NCI-H460 (cell line): ENCODE measurements around the gene SPOUT1. TPM values are rescaled to one million over a fixed set of nuclear protein-coding genes. Genes with fewer than 3 reads are reported as not detected.

Experiments
- DNase-seq: peaks from one replicate; pipeline ENCODE4 v3.0.0-alpha.2; 2016; ENCODE audit warnings: low read depth; ENCODE audit errors: extremely low read depth
- total RNA-seq: library from RNA; depleted of rRNA; stranded (reverse); fragments of >200 nt; shearing (Covaris generic); gene quantifications from 2 replicates; pipeline ENCODE4 v1.2.3, GENCODE V29; 2014

The SPOUT1 gene
- total RNA-seq, 1 experiment from 2014 or later = 21.1 TPM

DNA sequence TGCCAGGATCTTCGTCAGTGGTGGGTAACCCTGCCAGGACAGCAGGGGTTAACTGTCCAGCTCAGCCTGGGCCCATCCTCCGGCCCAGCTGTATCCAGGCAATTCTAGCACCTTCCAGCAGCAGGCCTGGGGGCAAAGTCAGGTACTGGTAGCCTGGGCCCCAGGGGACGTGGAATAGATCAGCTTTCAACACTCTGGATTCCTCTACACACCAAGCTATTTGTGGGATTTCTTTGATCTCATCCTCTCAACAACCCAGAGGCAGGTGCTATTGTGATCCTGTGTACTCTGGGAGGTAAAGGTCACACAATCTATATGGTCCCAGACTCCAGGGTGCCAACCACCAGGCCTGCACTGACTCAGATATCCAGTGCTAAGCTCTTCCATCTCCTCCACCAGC, 8.7 kb upstream of the SPOUT1 start:
- no peak for DNase-seq

DNA sequence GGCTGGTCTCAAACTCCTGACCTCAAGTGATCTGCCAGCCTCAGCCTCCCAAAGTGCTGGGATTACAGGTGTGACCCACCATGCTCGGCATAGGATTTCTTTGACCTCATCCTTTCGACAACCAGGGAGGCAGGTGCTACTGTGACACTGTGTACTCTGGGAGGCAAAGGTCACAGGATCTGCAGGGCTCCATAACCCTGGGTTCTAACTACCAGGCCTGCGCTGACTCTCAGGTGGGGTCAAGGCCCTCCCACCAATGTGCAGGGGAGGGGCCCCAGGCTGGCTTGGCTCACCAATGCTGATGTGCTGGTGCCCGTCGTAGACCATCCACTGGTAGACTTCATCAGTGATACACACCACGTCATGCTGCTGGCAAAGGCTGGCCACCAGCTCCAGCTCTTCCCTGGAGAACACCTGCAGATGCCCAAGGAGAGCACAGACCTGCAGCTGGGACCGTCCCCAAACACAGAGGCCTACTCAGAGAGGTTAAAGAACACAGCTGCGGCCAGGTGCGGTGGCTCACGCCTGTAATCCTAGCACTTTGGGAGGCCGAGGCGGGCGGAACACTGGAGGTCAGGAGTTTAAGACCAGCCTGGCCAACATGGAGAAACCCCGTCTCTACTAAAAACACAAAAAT, 7.0 kb upstream of the SPOUT1 start:
- DNase-seq = no peak

DNA sequence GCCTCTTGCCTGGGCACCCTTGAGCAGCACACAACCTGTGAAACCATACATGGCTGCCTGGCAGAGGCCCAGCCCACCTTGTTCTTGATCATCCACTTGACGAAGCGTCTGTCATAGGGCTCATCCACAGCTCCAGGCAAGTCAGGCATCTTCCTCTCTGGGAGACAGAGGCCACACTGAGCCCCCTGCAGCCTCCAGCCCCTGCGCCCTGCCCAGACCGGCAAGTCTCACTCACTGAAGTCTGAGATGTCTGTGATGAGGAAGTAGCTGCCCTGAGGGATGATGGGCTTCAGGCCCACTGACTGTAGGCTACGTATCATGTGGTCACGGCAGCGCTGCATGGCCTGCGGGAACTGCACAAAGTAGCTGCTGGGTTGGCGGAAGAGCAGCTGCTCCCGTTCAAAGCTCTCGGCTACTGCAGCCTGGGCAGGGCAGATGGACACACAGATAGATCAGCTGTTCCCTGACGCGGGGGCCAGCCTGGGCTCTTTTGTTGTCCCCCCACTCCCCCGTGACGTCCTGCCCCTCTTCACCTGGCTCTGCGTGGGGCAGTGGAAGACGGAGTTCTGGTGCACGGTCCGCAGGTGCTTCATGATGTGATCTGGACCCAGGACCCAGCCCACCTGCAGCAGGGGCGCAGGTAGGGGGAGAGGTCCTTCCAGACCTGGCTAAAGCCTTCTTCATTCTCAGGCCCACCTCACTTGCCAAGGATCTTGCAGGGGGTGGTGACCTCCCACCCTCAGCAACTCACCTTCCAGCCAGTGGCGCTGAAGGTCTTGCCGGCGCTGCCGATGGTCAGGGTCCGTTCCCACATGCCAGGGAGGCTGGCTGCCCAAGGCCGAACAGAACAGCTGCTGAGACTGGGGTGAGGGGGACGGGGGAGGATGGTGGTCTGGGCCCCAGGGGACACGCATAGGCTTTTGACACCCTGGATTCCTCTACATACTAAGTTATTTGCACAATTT, 5.9 kb upstream of the SPOUT1 start:
- no peak for DNase-seq

DNA sequence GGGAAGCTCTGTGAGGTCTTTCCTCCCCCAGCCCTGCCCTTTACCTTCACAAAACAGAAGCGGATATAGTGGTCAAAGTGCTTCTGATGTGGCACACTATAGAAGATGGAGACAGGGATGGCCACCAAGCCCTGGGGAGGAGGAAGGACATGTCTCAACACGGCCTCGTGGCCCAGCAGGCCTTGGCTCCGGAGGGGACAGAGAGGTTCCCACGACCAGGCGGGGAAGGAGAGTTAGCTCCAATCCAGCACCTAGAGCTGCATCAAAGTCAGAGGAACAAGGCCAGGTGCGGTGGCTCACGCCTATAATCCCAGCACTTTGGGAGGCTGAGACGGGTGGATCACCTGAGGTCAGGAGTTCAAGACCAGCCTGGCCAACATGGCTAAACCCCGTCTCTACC, 4.1 kb upstream of the SPOUT1 start:
- DNase-seq = no peak

DNA sequence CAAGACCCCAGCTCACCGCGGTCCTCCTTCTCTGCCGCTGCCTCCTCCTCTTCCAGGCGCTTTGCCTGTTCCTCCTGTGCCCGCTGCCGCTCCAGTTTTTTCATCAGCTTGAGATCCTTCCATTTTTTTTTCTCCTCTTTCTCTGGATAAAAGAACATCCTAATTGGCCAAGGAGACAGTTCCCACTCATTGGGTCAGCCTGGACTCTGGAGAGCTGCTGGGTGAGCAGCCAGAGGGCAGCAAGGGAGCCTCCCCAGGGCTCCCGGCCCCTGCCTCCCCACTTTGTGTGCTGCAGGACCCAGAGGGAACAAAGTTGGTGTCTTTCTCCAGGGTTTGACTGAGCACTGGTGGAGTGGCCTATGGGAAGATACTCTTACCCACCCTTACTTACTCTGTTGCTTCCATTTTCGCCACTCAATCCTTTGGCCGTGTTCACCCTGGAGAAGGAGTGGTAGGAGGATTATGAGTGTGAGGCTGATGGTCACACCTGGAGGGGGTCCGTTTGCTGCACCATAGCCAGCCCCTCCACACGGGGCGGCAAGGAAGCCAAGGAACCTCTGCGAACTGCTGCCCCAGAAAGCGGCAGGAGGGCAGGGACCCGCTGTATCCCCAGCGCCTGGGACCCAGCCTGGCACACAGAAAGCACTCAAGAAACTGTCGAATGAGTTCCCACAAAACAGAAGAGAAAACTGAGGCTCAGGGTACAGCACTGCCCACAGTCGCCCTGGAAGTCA, 708 bp downstream of the SPOUT1 start:
- no peak for DNase-seq

DNA sequence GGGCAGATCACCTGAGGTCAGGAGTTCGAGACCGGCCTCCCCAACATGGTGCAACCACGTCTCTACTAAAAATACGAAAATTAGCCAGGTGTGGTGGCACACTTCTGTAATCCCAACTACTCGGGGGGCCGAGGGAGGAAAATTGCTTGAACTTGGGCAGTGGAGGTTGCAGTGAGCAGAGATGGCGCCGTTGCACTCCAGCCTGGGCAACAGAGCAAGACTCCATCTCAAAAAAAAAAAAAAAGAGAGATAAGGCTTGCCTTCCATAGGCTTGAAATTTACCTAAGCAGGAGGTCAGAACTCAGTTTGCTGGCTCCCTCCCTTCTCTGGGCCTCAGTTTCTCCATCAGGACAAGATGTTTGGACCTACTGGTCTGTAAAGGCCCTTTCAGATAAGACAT, 1.3 kb downstream of the SPOUT1 start:
- no peak for DNase-seq

DNA sequence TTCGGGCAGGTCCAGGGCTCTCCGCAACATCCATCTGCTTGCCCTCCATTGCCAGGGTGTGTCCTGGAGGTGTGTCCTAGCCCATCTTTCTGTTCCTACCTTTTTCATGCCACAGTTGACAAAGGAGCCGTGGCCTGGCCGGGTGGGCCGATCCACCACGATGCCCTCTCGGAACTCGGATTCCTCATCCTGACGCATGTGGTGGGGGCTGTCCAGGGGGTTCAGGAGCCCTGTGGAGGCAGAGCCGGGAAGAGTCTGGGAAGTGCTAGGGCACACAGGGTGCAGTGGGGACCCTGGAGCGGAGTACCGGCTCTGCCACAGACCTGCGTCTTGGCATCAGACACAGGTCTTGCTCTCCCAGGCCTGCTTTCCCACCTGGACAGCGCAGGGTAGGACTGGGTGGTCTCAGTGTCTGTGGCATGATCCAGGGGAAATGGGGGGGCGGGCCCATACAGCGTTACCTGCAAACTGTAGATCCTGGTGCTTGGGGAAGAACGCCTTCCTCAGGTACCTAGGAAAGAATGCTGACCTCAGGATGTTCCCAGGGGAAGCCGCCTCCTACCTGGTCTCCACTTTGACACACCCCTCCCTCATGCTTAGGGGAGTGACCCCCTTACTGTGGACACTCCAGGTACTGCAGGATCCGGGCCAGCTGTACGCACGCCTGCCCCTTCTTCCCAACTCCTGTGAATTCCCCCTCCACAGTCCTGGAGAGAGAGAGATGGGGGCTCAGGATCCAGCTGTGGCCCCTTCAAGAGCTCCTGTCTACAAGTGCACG, 3.5 kb downstream of the SPOUT1 start:
- no peak for DNase-seq

DNA sequence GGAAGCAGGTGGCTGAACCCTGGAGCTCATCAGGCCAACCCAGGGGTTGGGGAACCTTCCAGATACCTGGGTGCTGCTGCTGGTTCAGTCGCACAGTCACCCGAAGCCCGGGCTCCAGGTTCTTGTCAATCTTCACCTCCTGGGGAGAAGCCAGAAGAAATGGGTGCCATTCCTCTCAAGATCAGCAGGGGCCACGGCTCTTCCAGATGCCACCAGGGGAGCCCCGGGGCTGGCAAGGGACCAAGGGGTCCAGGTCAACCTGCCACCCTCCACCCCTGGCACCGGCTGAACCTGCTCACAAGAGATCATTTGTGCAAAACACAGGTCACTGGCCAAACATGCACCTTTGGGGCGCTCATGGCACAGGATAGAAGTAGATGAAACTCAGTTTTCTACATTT, 4.7 kb downstream of the SPOUT1 start:
- no peak for DNase-seq

DNA sequence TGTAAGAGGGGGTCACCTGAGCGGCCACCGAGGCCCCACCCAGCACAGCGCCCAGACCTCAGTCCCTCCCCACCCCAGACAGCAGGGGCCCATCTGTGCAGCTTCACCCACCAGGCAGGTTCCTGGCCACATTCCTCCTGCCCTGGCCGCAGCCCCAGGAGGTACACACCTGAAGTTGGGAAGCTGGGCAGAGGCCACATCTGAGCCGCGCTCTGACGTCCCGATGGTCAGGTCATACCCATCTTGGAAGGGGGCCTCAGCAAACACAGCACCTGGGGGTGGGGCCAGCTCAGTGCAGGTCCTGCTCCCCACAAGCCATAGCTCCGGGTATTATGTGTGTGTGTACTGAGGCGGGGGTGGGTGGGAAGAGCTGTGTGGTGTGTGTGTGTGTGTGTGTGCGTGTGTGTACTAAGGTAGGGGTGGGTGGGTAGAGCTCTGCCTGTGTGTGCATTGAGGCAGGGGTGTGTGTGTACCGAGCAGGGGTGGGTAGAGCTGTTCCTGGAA, 5.6 kb downstream of the SPOUT1 start:
- no peak for DNase-seq

DNA sequence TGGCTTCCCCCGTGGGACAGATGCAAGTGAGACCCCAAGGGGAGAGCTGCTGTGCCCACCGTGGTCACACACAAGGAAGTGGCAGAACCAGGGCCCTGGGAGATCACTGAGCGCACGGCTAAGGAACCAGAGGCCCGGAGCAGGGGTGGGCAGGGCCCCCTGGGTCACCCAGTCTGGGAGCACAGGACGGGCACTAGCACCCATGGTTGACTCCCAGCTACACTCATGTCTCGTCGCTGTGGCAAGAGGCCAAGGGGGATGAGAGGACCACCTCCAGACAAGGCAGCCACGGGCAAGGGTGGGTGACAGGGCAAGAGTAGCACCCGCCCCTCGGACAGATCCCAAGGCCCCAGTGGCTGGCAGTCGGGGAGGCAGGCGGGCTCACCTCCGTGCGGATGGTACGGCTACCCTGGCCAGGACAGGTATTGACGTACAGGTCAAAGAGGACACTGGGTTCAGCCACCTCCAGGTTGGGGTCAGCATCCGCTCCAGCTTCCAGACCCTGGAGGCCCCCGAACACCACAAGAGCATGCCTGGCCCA, 6.2 kb downstream of the SPOUT1 start:
- DNase-seq = no peak

DNA sequence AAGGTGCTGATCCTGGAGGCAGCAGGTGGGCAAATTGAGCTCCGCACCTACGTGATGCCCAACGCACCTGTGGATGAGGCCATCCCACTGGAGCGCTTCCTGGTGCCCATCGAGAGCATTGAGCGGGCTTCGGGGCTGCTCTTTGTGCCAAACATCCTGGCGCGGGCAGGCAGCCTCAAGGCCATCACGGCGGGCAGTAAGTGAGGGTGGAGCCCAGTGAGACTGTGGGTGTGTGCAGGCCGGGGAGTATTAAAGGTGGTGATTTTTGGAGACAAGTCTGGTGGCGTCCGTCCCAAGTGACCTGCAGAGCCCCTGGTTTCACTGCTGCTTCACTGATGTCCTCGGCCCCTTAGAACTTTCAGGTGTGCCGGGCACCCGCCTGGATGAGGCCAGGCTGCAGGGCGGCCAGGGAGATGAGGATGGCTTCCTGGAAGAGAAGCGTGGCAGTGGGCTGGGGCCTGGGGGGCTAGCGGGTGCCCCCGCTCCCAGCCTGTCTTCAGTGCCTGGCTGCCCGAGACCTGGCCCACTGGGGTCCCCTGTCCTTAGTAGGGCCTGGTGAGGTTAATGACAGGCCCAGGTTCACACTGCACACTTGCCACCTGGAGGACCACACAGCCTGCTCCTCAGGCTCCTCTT, 7.1 kb downstream of the SPOUT1 start:
- DNase-seq = no peak

DNA sequence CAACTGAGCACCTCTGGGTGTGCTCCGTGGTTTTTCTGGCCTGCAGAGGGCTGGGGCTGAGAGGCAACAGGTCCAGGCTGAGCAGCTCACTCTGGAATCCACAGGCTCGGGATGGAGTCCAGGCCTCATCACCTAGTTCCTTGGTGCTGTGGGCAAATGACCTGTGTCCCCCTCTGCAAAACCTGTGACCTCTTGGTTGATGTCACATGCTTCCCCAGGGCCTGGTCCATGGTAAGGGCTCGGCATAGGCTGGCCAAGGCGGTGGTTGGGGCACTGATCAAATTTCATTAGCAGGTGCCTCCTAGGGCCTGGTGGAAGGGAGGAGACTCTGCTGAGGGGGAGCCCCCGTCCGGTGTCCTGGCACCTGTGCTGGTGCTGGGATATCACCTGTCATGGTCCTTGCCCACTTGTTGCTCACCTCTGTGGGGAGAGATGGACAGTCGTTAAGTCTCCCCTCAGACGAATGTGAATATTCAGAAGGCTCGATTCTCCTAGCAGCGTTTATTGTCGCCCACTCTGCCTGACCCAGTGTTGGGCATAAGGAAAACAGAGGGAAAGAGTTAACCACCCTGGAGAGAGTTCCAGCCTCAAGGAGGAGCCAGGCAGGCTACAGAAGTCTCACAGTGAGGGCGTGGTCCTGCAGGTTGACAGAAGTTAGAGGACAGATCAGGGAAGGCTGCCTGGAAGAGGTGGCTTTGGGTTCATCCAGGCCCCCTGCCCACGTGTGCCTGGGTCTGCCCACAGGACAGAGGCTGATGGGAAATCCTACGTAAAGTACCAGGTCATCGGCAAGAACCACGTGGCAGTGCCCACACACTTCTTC, 7.8 kb downstream of the SPOUT1 start:
- no peak for DNase-seq

DNA sequence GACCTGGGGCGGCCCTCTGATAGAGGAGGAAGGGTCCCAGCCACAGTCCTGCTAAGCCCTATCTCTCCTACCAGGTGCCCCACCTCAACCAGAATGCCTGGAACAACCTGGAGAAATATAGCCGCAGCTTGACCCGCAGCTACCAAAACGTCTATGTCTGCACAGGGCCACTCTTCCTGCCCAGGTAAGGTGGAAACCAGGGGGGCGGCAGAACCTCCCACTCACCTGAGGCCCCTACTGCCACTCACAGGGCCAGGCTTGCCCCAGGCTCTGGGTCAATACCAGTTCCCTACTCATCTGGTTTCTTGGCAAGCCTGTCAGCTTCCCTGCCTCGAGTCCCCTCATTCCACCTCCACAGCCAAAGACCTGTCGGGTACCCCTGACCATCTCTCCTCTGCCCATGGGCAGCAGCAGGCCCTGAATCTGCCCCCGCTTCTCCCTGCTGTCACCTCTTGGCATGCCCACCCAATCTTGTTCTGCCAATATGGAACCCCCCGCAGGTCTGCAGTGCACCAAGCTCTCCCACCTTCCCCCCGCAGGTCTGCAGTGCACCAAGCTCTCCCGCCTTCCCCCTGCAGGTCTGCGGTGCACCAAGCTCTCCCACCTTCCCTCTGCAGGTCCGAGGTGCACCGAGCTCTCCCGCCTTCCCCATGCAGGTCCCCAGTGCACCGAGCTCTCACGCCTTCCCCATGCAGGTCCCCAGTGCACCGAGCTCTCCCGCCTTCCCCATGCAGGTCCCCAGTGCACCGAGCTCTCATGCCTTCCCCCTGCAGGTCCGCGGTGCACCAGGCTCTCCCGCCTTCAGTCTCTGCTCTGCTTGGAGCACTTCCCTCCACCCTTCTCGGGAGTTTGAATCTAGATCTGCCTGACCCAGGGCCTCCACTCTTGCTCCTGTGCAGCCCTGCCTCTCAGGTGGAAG, 8.7 kb downstream of the SPOUT1 start:
- no peak for DNase-seq

DNA sequence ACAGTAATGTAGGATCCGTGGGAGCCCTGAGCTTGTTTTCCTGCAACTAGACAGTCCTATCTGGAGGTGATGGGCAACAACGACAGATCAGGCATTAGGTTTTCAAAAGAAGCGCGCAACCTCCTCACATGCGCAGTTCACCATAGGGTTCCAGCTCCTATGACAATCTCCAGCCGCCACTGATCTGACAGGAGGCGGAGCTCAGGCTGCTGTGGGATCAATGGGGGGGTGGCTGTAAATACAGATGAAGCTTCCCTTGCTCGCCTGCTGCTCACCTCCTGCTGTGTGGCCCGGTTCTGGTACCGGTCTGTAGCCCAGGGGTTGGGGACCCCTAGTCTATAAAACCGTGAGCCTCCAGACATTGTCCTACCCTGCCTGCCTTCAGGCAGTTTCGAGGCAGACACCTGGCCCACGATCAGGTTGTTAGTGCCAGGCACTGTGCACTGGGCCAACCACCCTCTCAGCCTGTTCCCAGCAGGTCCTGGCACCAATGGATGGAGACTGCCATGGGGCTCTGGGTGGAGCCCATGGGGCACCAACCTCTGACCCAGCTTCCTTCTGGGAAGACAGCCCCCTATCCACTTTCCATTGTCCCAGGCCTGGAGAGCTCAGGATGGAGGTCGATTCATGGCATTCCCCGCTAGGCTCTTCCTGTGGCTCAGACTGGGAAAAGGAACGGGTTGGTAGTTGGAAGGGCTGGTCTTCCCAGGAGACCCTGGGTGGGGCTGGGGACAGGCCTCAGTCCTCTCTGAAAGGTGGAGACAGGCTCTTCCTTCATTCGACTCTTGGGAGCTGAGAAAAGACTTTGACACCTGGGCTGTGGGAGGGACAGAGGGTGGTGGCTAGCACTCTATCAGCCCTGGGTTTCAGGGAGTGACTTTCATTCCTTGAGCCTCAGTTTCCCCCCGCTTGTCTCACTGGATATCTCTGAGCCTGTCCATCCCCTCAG, 9.6 kb downstream of the SPOUT1 start:
- DNase-seq = no peak

DNA sequence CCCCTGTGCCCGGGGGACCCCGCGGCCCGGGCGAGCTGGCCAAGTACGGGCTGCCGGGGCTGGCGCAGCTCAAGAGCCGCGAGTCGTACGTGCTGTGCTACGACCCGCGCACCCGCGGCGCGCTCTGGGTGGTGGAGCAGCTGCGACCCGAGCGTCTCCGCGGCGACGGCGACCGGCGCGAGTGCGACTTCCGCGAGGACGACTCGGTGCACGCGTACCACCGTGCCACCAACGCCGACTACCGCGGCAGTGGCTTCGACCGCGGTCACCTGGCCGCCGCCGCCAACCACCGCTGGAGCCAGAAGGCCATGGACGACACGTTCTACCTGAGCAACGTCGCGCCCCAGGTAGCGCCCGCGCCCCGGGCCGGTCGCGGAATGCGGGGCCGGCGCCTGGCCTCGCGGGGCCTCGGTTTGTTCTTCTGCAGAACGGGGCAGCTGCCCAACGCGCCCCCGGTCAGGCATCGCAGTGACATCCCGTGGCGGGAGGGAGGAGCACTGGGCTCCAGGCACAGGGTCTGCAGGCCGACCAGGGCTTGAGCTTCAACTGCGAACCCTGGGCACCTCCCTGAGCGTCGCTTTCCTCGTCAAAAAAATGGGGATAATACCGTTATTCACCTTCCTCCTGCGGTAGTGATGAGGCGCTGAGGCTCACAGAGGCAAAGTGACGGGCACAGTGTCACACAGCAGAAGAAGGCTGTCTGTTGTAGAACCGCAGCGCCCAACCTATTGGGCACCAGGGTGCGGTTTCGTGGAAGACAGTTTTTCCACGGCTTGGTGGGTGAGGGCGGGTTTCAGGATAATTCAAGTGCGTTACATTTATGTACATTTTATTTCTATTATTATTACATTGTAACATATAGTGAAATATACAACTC, 10.5 kb downstream of the SPOUT1 start:
- no peak for DNase-seq
